ENCODE data around the gene MRGPRG.

The MRGPRG gene

DNA sequence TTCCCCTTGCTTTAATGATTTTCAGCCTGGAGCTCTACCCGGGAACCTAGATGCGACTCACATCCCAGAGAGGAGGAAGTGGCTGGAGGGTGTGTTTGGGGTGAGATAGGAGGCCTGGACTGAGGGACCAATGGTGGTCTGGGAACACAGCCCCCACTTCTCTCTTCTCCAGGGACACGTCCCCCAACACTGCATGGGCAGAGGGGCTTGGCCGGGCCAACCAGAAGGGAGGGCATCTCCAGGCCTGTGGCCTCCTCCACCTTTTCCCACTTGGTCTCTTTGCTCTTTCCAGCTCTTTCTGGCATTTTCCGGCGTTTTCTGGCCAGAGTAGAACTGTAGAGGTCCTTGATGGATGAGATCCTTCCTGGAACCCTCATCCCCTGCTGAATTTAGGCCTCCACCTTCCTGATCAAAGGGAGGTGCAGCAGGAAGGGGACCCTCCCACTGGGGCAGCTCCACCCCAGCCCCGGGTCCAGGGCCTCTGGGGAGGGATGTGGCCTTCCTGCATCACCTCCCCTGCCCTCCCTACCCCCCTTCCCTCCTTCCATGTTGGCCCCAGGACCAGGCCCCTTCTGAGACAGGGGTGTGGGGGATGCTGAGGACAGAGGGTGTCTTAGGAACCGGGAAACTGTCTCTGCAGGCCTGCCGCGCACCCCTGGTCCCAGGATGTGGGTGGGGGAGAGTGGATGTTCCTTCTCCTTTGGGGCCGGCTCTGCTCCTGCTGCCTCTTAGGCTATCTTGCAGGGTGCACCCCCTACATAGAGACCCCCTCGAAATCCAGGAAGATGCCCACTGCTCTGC is 24.4 kb downstream of the MRGPRG start:
- no peak for DNase-seq (ENCODE audit: low read depth)

DNA sequence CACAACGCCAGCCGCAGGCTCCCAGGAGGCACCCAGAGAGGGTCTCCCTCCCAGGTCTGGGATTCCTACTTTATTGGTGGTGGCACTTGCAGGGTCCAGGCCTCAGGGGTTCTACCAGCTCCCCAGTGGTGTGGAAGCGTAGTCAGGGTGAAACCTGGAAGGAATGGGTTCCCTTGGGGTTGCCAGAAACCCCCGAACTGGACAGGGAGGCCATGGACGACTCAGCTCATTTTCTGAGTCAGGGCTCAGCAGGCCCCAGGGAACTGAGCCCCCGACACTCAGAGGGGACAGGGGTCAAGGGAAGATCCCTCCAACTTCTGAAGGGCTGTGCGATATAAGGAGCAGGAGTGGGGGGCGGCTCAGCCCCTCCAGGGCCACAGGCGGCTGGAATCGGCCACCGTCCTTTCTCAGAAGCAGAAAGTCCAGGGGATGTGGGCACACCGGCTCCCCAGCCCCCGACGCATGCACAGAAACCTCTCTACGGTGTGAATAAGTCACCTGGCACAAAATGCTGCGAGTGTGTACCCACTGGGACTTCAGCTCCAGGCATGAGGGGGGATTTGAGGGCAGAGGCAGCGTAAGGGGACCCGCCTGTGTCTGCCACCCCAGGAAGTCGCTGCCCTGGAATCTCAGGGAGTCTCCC is 25.1 kb downstream of the MRGPRG start:
- no peak for DNase-seq (ENCODE audit: low read depth)

DNA sequence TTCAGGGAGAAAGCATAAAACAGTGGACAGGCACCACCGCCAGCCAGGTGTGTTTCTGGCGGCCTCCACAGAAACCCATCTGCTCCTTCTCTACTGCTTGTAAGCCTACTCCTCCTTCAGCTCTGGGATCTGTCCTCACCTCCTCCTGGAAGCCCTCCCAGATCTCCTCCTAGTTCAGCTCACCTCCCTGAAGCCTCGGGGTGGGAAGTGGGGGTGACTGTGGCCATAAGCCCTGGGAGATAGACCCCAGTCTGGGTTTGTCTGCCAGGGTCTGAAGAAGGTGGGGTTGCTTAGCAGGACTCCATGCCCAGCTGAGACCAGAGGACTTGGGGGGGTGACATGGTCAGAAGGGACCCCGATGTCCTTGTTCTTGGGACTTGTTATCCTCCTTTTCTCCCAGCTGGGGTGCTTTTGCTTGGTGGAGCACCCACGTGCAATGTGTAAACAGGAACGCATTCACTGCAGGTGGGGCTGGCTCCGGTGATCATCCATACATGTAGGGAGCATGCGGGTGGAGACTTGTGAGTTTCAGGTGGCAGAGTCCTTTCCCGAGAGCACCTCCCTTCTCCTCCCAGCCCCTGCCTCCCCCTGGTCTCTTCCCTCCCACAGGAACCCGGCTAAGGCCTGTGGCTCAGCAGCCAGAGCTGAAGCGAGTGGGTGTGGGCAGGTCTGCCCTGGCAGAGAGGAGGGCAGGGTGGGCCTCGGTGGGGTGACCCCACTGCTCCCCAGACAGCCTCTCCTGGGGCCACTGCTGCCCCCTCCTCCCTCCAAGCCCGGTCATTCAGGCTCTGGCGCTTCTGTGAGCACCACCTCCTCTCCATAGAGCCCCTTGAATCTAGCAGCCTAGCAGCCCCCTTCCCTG is 25.9 kb downstream of the MRGPRG start:
- no peak for DNase-seq (ENCODE audit: low read depth)

GRCh38 chr11:3191586-3192324 is 26.9 kb downstream of the MRGPRG start:
- DNase-seq (ENCODE audit: low read depth) = no peak

DNA sequence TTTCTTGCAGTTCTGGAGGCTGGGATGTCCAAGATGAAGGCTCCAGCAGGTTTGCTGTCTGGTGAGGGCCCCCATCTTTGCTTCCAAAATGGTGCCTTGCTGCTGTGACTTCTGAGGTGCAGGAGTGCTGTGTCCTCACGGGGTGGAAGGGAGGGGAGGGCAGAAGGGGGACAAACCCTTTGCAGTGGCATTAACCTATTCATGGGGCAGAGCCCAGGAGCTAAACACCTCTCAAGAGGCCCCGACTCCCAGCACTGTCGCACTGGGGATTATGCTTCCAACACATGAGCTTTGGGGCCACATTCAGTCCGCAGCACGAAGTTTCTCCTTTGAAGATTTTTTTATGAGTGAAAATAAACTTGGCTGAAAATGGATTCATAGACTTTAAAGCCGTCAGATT is 28.0 kb downstream of the MRGPRG start:
- DNase-seq (ENCODE audit: low read depth) = no peak

DNA sequence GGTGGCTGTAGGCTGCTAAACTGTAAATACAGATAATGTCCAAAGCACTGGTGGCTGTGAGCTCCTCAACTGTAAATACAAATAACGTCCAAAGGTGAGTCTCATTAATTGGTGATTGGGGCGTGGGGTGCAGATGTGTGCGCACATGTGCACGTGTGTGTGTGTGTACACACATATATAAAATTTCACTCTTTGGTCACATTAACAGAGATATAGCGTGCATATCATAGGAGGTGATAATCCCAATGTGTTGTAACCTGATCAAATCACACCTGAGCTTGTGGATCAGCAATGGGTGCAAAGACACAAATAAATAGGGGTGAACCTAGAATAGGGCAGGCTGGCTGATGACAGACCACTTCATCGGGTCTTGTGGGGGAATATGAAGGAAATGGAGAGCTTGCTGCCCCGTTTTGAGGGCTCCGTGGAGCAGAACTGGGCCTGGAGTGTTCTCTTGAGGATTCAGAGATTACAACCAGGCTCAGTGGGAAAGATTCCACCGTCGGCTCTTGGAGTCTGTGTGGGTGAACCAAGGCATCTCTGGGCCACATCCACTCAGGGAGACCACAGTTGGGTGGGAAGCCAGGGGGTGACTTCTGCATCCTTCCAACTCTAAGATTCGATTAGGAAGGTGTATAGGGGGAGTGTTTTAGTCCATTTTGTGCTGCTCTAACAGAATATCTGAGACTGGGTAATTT is 28.6 kb downstream of the MRGPRG start:
- no peak for DNase-seq (ENCODE audit: low read depth)

DNA sequence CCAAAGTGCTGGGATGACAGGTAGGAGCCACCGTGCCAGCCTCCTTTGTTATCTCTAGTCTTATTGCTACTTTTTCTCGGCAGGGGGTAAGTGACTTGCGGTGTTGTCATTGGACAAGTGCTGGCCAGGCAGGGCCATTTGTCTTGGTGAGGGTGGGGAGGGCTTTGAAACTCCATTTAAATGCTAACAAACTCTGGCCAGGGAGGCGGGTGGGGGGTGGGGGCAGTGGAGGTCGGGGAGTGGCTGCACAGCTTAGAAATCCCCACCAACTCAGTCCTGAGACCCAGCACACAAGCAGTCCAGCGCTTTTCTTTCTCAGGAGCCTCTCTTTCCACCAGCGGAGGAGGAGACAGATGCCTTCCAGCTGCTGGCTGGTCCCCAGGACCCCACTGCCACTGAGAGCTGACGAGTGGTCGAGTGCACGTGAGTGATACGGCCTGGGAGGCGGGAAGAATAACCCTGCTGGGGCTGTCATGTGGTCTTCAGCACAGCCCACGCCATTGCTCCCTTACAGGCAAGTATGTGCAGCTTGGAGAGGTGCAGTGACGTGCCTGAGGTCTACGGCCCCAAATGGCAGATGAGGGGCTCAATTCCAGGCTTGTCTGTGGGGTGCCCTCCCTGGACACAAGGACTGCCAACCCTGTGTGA is 29.3 kb downstream of the MRGPRG start:
- no peak for DNase-seq (ENCODE audit: low read depth)

- no peak for DNase-seq (ENCODE audit: low read depth)
Measured at GRCh38 chr11:3188496-3189195, 30.0 kb downstream of the MRGPRG start.

DNA sequence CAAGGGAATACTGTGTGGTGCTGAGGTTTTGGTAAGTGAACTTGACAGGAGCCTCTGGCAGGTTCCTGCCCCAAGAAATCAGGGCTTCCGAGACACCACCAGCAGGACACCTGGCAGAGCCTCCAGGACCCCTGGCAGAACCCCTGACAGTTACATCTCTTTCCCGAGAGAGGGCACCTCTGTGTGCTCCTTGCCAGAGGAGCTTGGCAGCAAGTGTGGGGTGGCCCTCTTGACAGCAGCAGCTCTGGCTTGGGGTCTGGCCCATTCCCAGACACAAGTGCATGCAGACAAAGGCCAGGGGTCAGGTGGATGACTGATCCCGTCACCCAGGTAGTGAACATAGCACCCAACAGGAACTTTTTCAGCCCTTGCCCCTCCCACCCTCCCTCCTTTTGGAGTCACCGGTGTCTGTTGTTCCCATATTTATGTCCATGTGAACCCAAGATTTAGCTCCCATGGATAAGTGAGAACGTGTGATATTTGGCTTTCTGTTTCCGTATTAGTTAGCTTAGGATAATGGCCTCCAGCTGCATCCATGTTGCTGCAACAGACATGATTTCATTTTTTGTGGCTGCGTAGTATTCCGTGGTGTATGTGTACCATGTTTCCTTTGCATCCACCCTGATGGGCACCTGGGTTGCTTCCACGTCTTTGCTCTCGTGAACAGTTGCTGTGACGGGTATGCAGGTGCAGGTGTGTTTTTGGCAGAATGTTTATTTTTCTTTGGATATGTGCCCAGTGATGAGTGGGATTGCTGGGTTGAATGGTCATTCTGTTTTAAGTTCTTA is 32.3 kb downstream of the MRGPRG start:
- no peak for DNase-seq (ENCODE audit: low read depth)

DNA sequence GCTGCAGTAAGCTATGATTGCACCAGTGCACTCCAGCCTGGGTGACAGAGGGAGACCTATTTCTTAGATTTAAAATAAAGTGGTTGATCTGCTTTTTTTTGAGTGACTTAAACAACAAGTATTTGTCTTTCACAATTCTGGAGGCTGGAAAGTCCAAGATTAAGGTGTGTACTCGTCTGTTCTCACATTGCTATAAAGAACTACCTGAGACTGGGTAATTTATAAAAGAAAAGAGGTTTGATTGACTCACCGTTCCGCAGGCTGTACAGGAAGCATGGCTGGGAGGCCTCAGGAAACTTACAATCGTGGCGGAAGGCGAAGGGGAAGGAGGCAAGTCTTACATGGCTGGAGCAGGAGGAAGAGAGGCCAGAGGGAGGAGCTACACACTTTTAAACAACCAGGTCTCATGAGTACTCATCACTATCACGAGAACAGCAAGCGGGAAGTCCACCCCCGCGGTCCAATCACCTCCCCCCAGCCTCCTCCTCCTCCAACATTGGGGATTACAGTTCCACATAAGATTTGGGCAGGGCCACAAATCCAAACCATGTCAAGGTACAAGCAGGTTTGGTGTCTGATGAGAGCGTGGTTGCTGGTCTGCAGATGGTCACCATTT is 33.8 kb downstream of the MRGPRG start:
- DNase-seq (ENCODE audit: low read depth) = no peak

DNA sequence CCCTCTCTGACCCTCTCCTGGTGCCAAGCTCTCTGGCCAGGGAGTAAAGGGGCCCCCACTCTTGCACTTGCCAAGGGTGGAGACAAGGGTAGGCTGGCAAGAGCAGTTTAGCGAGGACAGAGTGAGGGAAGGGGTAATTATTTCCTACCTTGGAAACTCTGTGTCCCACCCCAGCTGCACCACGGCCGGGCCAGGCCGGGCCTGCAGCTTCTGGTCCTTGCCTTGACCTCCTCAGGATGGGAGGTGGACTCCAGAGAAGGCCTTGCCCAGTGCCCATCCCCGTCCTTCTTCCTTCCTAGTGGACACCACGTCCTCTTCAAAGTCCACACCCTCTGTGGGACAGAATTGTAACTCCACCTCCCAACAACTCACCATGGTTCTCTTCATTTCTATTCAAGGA is 35.1 kb downstream of the MRGPRG start:
- DNase-seq (ENCODE audit: low read depth) = no peak

- DNase-seq (ENCODE audit: low read depth) = no peak
Measured at GRCh38 chr11:3182462-3182852, 36.2 kb downstream of the MRGPRG start.

DNA sequence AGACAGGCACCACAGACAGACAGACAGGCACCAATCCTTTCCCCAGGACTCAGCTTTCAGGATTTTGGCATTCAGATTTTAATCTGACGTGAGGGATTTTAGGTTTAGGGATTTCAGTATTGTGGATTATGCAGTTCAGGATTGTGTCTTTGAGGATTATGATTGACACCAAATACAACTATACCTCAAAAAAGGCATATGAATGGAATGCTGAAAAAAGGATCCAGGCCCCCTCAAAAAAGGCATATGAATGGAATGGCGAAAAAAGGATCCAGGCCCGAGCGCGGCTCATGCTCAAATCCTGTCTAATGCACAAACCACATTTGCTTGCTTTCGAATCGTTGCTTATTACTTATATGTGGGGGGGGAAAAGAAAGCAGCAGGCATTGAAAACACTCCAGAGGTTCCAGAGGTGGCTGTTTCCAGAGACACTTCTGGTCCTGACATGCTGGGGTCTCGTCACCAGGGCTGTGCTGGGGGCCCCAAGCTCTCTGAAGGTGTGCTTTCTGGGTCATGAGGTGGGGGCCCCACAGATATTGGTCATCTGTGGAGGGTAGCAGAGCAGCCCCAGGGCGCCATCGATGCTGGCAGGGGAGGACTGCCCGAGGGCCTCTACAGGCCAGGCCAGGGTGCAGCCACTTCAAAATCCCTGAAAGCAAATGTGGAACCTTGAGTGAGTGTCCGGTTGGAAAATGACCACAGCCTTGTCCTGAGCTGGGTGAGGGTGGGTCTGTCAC is 36.7 kb downstream of the MRGPRG start:
- no peak for DNase-seq (ENCODE audit: low read depth)

- no peak for DNase-seq (ENCODE audit: low read depth)
Measured at GRCh38 chr11:3180869-3181268, 37.7 kb downstream of the MRGPRG start.

GRCh38 chr11:3178349-3178748 is 40.3 kb downstream of the MRGPRG start:
- DNase-seq (ENCODE audit: low read depth) = no peak

DNA sequence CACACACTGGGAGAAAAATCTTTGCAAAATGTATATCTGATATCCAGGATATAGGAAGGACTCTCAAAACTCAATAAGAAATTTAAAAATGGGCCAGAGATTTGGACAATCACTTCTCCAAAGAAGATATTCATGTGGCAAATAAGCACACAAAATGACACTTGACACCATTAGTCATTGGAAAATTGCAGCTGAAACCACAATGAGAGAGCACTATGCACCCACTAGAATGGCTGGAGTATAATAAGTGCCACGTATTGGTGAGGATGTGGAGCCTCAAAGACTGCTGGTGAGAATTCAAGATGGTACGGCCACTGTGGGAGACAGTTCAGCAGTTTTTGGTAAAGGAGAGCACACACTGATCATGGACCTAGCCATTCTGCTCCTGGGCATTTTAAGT is 40.7 kb downstream of the MRGPRG start:
- DNase-seq (ENCODE audit: low read depth) = no peak

GRCh38 chr11:3176487-3176886 is 42.1 kb downstream of the MRGPRG start:
- DNase-seq (ENCODE audit: low read depth) = no peak

DNA sequence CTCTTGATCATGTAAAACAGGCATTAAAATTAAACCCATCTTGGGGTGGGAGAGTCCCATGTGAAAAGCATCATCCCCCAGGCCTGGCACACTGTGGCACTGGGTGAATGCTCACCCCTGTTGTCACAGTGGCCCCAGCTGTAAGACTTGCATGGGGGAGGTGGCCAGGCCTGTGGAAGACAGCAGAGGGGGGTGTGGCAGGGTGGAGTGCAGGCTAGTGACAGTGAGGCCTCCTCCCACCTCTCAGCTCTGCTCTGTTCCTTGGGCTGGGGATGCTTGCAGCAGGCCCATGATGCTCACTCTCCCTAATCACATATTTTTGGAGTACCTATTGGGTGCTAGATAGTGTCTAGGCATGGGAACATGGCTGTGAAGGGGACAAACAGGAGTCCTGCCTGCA is 43.4 kb downstream of the MRGPRG start:
- DNase-seq (ENCODE audit: low read depth) = no peak
